NT2/D1 (cell line): Measurements from ENCODE around the gene PARP11.

Source experiments
- DNase-seq: peaks from one replicate; pipeline ENCODE4 v3.0.0-alpha.2; 2011; ENCODE audit warnings: low read depth, low spot score
- H3K27me3 ChIP-seq: 2 replicates; pipeline ENCODE4 v1.6.0; 2011; ENCODE audit warnings: mild to moderate bottlenecking; ENCODE audit not compliant: insufficient read length, insufficient read depth
- H3K36me3 ChIP-seq: 2 replicates; pipeline ENCODE4 v1.6.1; 2011; ENCODE audit warnings: mild to moderate bottlenecking, low read length, mixed read lengths; ENCODE audit not compliant: insufficient read depth, insufficient read length
- H3K4me1 ChIP-seq: 2 replicates; pipeline ENCODE4 v1.5.1; 2011; ENCODE audit not compliant: insufficient read depth, insufficient read length
- H3K4me3 ChIP-seq: 2 replicates; pipeline ENCODE4 v1.5.1; 2011; ENCODE audit warnings: low read depth; ENCODE audit not compliant: insufficient read length
- H3K9ac ChIP-seq: 2 replicates; pipeline ENCODE4 v1.6.0; 2011; ENCODE audit warnings: low read depth; ENCODE audit not compliant: insufficient read length
- H3K9me3 ChIP-seq: 2 replicates; pipeline ENCODE4 v1.5.1; 2011; ENCODE audit warnings: mild to moderate bottlenecking, low read length; ENCODE audit not compliant: insufficient read depth
- SUZ12 ChIP-seq: IDR thresholded peaks from 2 replicates; pipeline ENCODE4 v1.6.1; 2011; ENCODE audit not compliant: insufficient read length, insufficient read depth; ENCODE audit errors: extremely low read depth
- YY1 ChIP-seq: IDR thresholded peaks from 2 replicates; pipeline ENCODE4 v1.6.1; 2011; ENCODE audit not compliant: insufficient read length, insufficient read depth
- ZNF274 ChIP-seq: IDR thresholded peaks from 2 replicates; pipeline ENCODE4 v1.6.1; 2011; ENCODE audit warnings: mild to moderate bottlenecking, low read depth, low read length

Gene PARP11

GRCh38 chr12:3882896-3883564 lies 9.8 kb upstream of the PARP11 start:
- peak; percentile 67 for DNase-seq
- H3K4me1 ChIP-seq: no peaks in the 10 kb centered on the region
- peaks cover 6% of the 10 kb centered on the region for H3K9me3 ChIP-seq
- H3K9ac ChIP-seq: no peak overlapping the region
- H3K36me3 ChIP-seq: no peaks in the 10 kb centered on the region
- TF ChIP-seq SUZ12 (no peak), ZNF274 (no peak), YY1 (no peak)
- no peak overlapping the region for H3K4me3 ChIP-seq
- H3K27me3 ChIP-seq: no peaks in the 10 kb centered on the region

GRCh38 chr12:3882406-3882805 lies 9.2 kb upstream of the PARP11 start:
- TF ChIP-seq YY1: no peak
- Histone ChIP-seq H3K9me3 (peaks cover 10% of the 10 kb centered on the region), H3K4me1 (no peaks in the 10 kb centered on the region), H3K9ac (no peak overlapping the region), H3K4me3 (no peak overlapping the region), H3K36me3 (no peaks in the 10 kb centered on the region), H3K27me3 (no peaks in the 10 kb centered on the region)
- DNase-seq: no peak

GRCh38 chr12:3881281-3881950 lies 8.2 kb upstream of the PARP11 start:
- Histone ChIP-seq H3K9ac (no peak overlapping the region), H3K4me3 (no peak overlapping the region), H3K36me3 (no peaks in the 10 kb centered on the region), H3K27me3 (no peaks in the 10 kb centered on the region), H3K4me1 (no peaks in the 10 kb centered on the region), H3K9me3 (peaks cover 10% of the 10 kb centered on the region)
- no peak for TF ChIP-seq SUZ12
- no peak for TF ChIP-seq ZNF274
- TF ChIP-seq YY1: no peak
- DNase-seq: peak; percentile 51

DNA sequence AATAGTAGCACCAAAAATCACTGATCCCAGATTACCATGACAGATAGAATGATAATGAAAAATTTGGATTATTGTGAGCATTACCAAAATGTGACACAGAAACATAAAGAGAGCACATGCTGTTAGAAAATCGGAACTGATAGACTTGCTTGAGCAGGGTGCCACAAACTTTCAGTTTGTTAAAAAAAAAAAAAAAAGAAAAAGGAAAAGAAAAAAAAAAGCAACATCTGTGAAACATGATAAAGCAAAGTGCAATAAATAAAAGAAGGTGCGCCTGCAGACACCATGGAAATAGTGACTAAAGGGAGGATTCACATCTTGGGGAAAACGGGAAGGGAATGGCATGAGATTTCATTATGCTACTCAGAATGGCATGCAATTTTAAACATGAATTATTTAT lies 6.6 kb upstream of the PARP11 start:
- DNase-seq: no peak
- TF ChIP-seq ZNF274 (no peak), YY1 (no peak), SUZ12 (no peak)

GRCh38 chr12:3871356-3871755 lies 1.8 kb downstream of the PARP11 start:
- no peak for DNase-seq
- Histone ChIP-seq H3K9me3 (peaks cover 4% of the 10 kb centered on the region), H3K36me3 (no peaks in the 10 kb centered on the region), H3K4me1 (no peaks in the 10 kb centered on the region), H3K4me3 (no peak overlapping the region), H3K27me3 (no peaks in the 10 kb centered on the region), H3K9ac (peak overlapping the region; percentile 3)
- no peak for TF ChIP-seq ZNF274
- TF ChIP-seq SUZ12: no peak
- no peak for TF ChIP-seq YY1

More for the DNA sequence above, 6.6 kb upstream of the PARP11 start:
- H3K36me3 ChIP-seq: no peaks in the 10 kb centered on the region
- H3K9me3 ChIP-seq: peaks cover 10% of the 10 kb centered on the region
- H3K27me3 ChIP-seq: no peaks in the 10 kb centered on the region
- no peaks in the 10 kb centered on the region for H3K4me1 ChIP-seq
- H3K9ac ChIP-seq: no peak overlapping the region
- no peak overlapping the region for H3K4me3 ChIP-seq

DNA sequence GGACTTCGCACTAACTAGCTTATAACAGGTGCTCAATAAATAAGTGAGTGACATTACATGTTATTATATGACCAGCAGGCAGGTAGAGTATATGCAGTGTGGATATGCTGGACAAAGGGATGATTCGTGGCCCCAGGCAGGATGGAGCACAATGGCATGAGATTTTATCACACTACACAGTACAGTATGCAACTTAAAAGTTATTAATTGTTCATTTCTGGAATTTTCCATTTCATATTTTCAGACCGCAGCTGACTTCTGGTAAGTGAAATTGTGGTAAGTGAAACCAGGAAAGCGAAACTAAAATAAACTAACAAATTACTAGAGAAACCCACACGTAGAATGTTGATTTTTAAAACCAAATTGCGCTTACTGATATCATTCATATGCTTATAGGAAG lies 3.3 kb downstream of the PARP11 start:
- Histone ChIP-seq H3K27me3 (no peaks in the 10 kb centered on the region), H3K9ac (no peak overlapping the region), H3K4me1 (no peaks in the 10 kb centered on the region), H3K9me3 (peaks cover 19% of the 10 kb centered on the region), H3K36me3 (no peaks in the 10 kb centered on the region), H3K4me3 (no peak overlapping the region)
- TF ChIP-seq SUZ12: no peak
- no peak for TF ChIP-seq YY1
- TF ChIP-seq ZNF274: no peak
- DNase-seq: no peak

DNA sequence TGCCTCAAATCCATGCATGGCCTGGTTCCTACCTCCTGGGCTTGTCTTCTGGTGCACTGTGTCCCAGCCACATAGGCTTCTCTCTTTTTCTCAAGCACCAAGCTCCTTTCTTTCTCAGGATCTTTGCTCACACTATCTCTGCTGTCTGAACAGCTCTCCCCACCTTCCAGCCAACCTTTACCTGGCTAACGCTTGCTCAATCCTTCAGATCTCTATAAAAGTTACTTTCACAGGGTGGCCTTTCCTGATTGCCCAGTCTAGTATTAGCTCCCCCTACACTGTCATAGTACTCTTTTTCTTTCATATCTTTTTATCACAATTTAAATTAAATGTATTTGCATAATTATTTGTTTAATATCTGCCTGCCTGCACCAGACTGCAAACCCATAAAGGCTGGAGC lies 3.8 kb downstream of the PARP11 start:
- no peak overlapping the region for H3K4me3 ChIP-seq

More for the DNA sequence above, 3.8 kb downstream of the PARP11 start:
- no peaks in the 10 kb centered on the region for H3K27me3 ChIP-seq
- no peaks in the 10 kb centered on the region for H3K4me1 ChIP-seq
- H3K9me3 ChIP-seq: peaks cover 19% of the 10 kb centered on the region
- TF ChIP-seq YY1 (no peak), SUZ12 (no peak), ZNF274 (no peak)
- no peak for DNase-seq
- H3K9ac ChIP-seq: no peak overlapping the region
- H3K36me3 ChIP-seq: no peaks in the 10 kb centered on the region
